ENCODE results near the gene TRAPPC3L. TPM values are rescaled to one million over a fixed set of nuclear protein-coding genes. Genes with fewer than 3 reads are reported as not detected.

TRAPPC3L gene
- 0.30 TPM in 1 of 2 replicates, not detected in the other for total RNA-seq

GRCh38 chr6:116545651-116546050 lies at the start of gene TRAPPC3L:
Gene TRAPPC3L (minus strand): TSS chr6:116545684. CDS start chr6:116545514, 170 bp downstream.

GRCh38 chr6:116570856-116571682 lies 25.6 kb upstream of the TRAPPC3L start, which contains the start of gene RWDD1:
Gene RWDD1 (plus strand): TSS chr6:116571504. CDS start chr6:116571583, 79 bp downstream.

GRCh38 chr6:116553451-116553850 lies 8.0 kb upstream of the TRAPPC3L start, which contains the start of gene CALHM4:
Gene CALHM4 (plus strand): TSS chr6:116553751. CDS start chr6:116553794, 43 bp downstream.

GRCh38 chr6:116511424-116512110 lies 33.9 kb downstream of the TRAPPC3L start, which contains the start of gene CALHM5:
Gene CALHM5 (plus strand): TSS chr6:116511639. CDS start chr6:116511697, 58 bp downstream.

GRCh38 chr6:116461331-116461931 lies 84.1 kb downstream of the TRAPPC3L start, which contains the start of gene CALHM6:
Gene CALHM6 (plus strand): TSS chr6:116461375. CDS start chr6:116461930, 555 bp downstream.

Other genes with a start within 250 kb of the TRAPPC3L start
- gene DSE, start 174.7 kb downstream of the TRAPPC3L start, total RNA-seq: 199 and 230 TPM in 2 replicates
- 0.42 and 2.1 TPM in 2 replicates for gene CALHM6, start 84.3 kb downstream of the TRAPPC3L start, total RNA-seq
- gene CALHM5, start 34.0 kb downstream of the TRAPPC3L start, total RNA-seq: 6.1 and 15.1 TPM in 2 replicates
- not detected in 2 replicates for gene CALHM4, start 8.1 kb upstream of the TRAPPC3L start, total RNA-seq
- 19.9 and 21.1 TPM in 2 replicates for gene RWDD1, start 25.8 kb upstream of the TRAPPC3L start, total RNA-seq
- gene RSPH4A, start 70.8 kb upstream of the TRAPPC3L start, total RNA-seq: 0.05 and 0.30 TPM in 2 replicates
- 18.5 and 19.3 TPM in 2 replicates for gene ZUP1, start 123.1 kb upstream of the TRAPPC3L start, total RNA-seq
- 12.8 and 14.0 TPM in 2 replicates for gene KPNA5, start 135.5 kb upstream of the TRAPPC3L start, total RNA-seq
- gene FAM162B, start 220.0 kb upstream of the TRAPPC3L start, total RNA-seq: not detected in 2 replicates

All from smooth muscle cell of the umbilical artery (primary cell).